Activated CD4-positive, alpha-beta T cell treated with anti-CD3 and anti-CD28 coated beads for 24 hours (primary cell): ENCODE results near the gene MACROD2.

Experiments
- DNase-seq, 2 donors: peaks; one replicate each; pipeline ENCODE4 v3.0.0-alpha.2; 2020; ENCODE audit warnings: low read depth in 2 of 2

The MACROD2 gene

GRCh38 chr20:15439551-15439950 is 1444.2 kb downstream of the MACROD2 start:
- DNase-seq: no peak

GRCh38 chr20:15440049-15440820 is 1444.9 kb downstream of the MACROD2 start:
- no peak for DNase-seq

- no peak for DNase-seq
Observed at GRCh38 chr20:15445056-15445840, 1449.9 kb downstream of the MACROD2 start.

- no peak for DNase-seq
Observed at GRCh38 chr20:15446373-15446772, 1451.1 kb downstream of the MACROD2 start.

GRCh38 chr20:15447549-15447948 is 1452.2 kb downstream of the MACROD2 start:
- DNase-seq: no peak

- DNase-seq: no peak
Observed at GRCh38 chr20:15449061-15449460, 1453.7 kb downstream of the MACROD2 start.

- no peak for DNase-seq
Observed at GRCh38 chr20:15451241-15451640, 1455.9 kb downstream of the MACROD2 start.

GRCh38 chr20:15455279-15455678 is 1460.0 kb downstream of the MACROD2 start:
- no peak for DNase-seq

- no peak for DNase-seq
Observed at GRCh38 chr20:15461938-15462337, 1466.6 kb downstream of the MACROD2 start.

- DNase-seq: no peak
Observed at GRCh38 chr20:15475483-15475882, 1480.2 kb downstream of the MACROD2 start.

GRCh38 chr20:15476186-15476585 is 1480.9 kb downstream of the MACROD2 start:
- DNase-seq: no peak

- DNase-seq: no peak
Observed at GRCh38 chr20:15476781-15477180, 1481.5 kb downstream of the MACROD2 start.

GRCh38 chr20:15482525-15482924 is 1487.2 kb downstream of the MACROD2 start:
- no peak for DNase-seq

- no peak for DNase-seq
Observed at GRCh38 chr20:15485519-15485918, 1490.2 kb downstream of the MACROD2 start.

GRCh38 chr20:15487030-15487429 is 1491.7 kb downstream of the MACROD2 start:
- no peak for DNase-seq

GRCh38 chr20:15487682-15488081 is 1492.4 kb downstream of the MACROD2 start:
- no peak for DNase-seq

- no peak for DNase-seq
Observed at GRCh38 chr20:15491575-15491974, 1496.3 kb downstream of the MACROD2 start.

- no peak for DNase-seq
Observed at GRCh38 chr20:15494851-15495250, 1499.5 kb downstream of the MACROD2 start.

GRCh38 chr20:15496501-15497039 is 1501.3 kb downstream of the MACROD2 start:
- no peak for DNase-seq

- no peak for DNase-seq
Observed at GRCh38 chr20:15498926-15499325, 1503.6 kb downstream of the MACROD2 start.

GRCh38 chr20:15506311-15506710 is 1511.0 kb downstream of the MACROD2 start:
- DNase-seq: no peak

GRCh38 chr20:15507151-15507550 is 1511.8 kb downstream of the MACROD2 start:
- DNase-seq: no peak

GRCh38 chr20:15511551-15511950 is 1516.2 kb downstream of the MACROD2 start:
- no peak for DNase-seq
